ENCODE results near the gene PHLDA2.

Gene PHLDA2

GRCh38 chr11:2929950-2930703 lies 907 bp upstream of the PHLDA2 start:
- peak; percentile 78 for DNase-seq (ENCODE audit: low read depth)

GRCh38 chr11:2929531-2929949 lies 320 bp upstream of the PHLDA2 start:
- peak; percentile 87 for DNase-seq (ENCODE audit: low read depth)

GRCh38 chr11:2927851-2928604 lies 1.2 kb downstream of the PHLDA2 start:
- DNase-seq (ENCODE audit: low read depth): peak; percentile 59

- no peak for DNase-seq (ENCODE audit: low read depth)
These were observed 2.0 kb downstream of the PHLDA2 start for GRCh38 chr11:2927121-2927800.

- no peak for DNase-seq (ENCODE audit: low read depth)
These were observed 2.6 kb downstream of the PHLDA2 start for GRCh38 chr11:2926611-2927051.

GRCh38 chr11:2924821-2925675 lies 4.2 kb downstream of the PHLDA2 start:
- no peak for DNase-seq (ENCODE audit: low read depth)

GRCh38 chr11:2924381-2924780 lies 4.8 kb downstream of the PHLDA2 start:
- DNase-seq (ENCODE audit: low read depth): no peak

- DNase-seq (ENCODE audit: low read depth): no peak
These were observed 5.5 kb downstream of the PHLDA2 start for GRCh38 chr11:2923446-2924375.

- no peak for DNase-seq (ENCODE audit: low read depth)
These were observed 6.6 kb downstream of the PHLDA2 start for GRCh38 chr11:2922655-2923054.

- DNase-seq (ENCODE audit: low read depth): no peak
These were observed 7.3 kb downstream of the PHLDA2 start for GRCh38 chr11:2921742-2922493.

- DNase-seq (ENCODE audit: low read depth): no peak
These were observed 8.0 kb downstream of the PHLDA2 start for GRCh38 chr11:2921261-2921660.

- DNase-seq (ENCODE audit: low read depth): no peak
These were observed 8.9 kb downstream of the PHLDA2 start for GRCh38 chr11:2920343-2920742.

GRCh38 chr11:2919837-2920236 lies 9.4 kb downstream of the PHLDA2 start:
- no peak for DNase-seq (ENCODE audit: low read depth)

GRCh38 chr11:2919188-2919587 lies 10.0 kb downstream of the PHLDA2 start:
- DNase-seq (ENCODE audit: low read depth): no peak

- no peak for DNase-seq (ENCODE audit: low read depth)
These were observed 11.3 kb downstream of the PHLDA2 start for GRCh38 chr11:2917842-2918490.

- no peak for DNase-seq (ENCODE audit: low read depth)
These were observed 12.2 kb downstream of the PHLDA2 start for GRCh38 chr11:2916892-2917645.

- no peak for DNase-seq (ENCODE audit: low read depth)
These were observed 12.9 kb downstream of the PHLDA2 start for GRCh38 chr11:2916114-2916891.

- no peak for DNase-seq (ENCODE audit: low read depth)
These were observed 13.7 kb downstream of the PHLDA2 start for GRCh38 chr11:2915473-2915872.
